CD4-positive, alpha-beta T cell treated with Interleukin-4 for 4 hours (primary cell): ENCODE data around the gene WDR48.

Experiments used
- DNase-seq: peaks from one replicate; pipeline ENCODE4 v3.0.0-alpha.2; 2020

Gene WDR48

GRCh38 chr3:39124876-39125840 lies 73.3 kb downstream of the WDR48 start:
- DNase-seq = no peak

- no peak for DNase-seq
Measured at GRCh38 chr3:39125841-39126500, 74.2 kb downstream of the WDR48 start.

- DNase-seq = no peak
Measured at GRCh38 chr3:39126532-39127071, 74.8 kb downstream of the WDR48 start.

- DNase-seq = no peak
Measured at GRCh38 chr3:39127269-39127907, 75.6 kb downstream of the WDR48 start.

GRCh38 chr3:39127908-39128304 lies 76.1 kb downstream of the WDR48 start:
- peak; percentile 26 for DNase-seq

GRCh38 chr3:39128951-39129350 lies 77.1 kb downstream of the WDR48 start:
- DNase-seq = no peak

- DNase-seq = no peak
Measured at GRCh38 chr3:39130026-39130425, 78.2 kb downstream of the WDR48 start.

- DNase-seq = no peak
Measured at GRCh38 chr3:39130693-39131265, 79.0 kb downstream of the WDR48 start.

GRCh38 chr3:39132096-39133092 lies 80.6 kb downstream of the WDR48 start:
- no peak for DNase-seq

- DNase-seq = no peak
Measured at GRCh38 chr3:39133093-39133490, 81.3 kb downstream of the WDR48 start.

GRCh38 chr3:39133822-39134221 lies 82.0 kb downstream of the WDR48 start:
- DNase-seq = no peak

GRCh38 chr3:39134305-39134704 lies 82.5 kb downstream of the WDR48 start:
- no peak for DNase-seq

GRCh38 chr3:39135170-39135805 lies 83.5 kb downstream of the WDR48 start:
- DNase-seq = no peak

- DNase-seq = no peak
Measured at GRCh38 chr3:39136533-39137434, 85.0 kb downstream of the WDR48 start.

GRCh38 chr3:39137435-39137936 lies 85.7 kb downstream of the WDR48 start:
- DNase-seq = no peak

GRCh38 chr3:39137991-39138803 lies 86.4 kb downstream of the WDR48 start:
- DNase-seq = no peak

GRCh38 chr3:39138804-39139415 lies 87.1 kb downstream of the WDR48 start:
- no peak for DNase-seq

- DNase-seq = no peak
Measured at GRCh38 chr3:39139442-39139841, 87.6 kb downstream of the WDR48 start.
